Ovary (tissue), 3 donors: Measurements from ENCODE around the gene NDFIP1.

Experiments
- CTCF ChIP-seq, 3 donors: fragments of 450-650 bp in 2 of 3; fragments of 200-600 bp in 1 of 3; IDR thresholded peaks; one replicate each; pipeline versions ENCODE4 v1.5.1 to v1.8.0; 2016 to 2022; ENCODE audit warnings: antibody characterized with exemption in 3 of 3, mild to moderate bottlenecking in 1 of 3
- POLR2A ChIP-seq: fragments of 450-650 bp; IDR thresholded peaks from one replicate; pipeline ENCODE4 v1.6.1; 2017; ENCODE audit warnings: antibody characterized with exemption, mild to moderate bottlenecking, moderate library complexity
- donor health status: DM: no; HTN: no; CAD: no.

- TF ChIP-seq CTCF (IDR thresholded peaks at IDR 0.05), result no peak
- no peak for TF ChIP-seq POLR2A
These were observed 6.1 kb downstream of the NDFIP1 start for GRCh38 chr5:142114687-142115086.
